Epidermal melanocyte (primary cell): ENCODE data around the gene NOL4L.

Experiments used
- DNase-seq: peaks from one replicate; pipeline ENCODE4 v3.0.0; 2011; ENCODE audit warnings: low spot score; ENCODE audit not compliant: insufficient read length

Gene NOL4L

DNA sequence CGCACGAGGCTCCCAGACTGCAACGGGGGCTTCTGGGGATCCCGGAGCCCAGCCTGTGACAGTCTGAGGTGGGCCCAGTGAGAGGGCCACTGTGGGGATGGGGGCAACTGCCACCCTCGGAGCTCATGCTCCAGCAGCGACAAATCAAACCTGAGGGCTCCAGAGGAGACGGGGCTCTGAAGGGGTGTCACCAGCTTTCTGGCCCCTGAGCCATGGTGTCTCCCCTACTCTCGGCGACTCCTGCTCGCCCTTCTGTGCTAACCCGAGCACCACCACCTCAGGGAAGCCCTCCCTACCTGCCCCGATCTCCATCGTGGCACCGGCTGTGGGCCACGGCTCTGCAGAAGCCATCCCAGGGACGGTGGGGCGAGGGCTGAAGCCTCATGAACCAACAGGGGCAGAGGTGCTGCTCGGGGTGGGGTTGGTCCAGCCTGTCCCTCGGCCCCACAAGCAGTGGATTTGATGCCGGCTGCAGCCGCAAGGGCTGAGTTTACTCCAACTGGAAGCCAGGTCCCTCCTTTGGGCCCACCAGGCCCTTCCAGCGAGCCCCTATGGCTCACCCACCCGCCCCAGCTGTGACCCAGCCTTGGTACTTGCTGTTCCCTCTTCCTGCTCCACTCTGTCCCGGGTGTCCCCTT lies 124.3 kb downstream of the NOL4L start:
- no peak for DNase-seq

DNA sequence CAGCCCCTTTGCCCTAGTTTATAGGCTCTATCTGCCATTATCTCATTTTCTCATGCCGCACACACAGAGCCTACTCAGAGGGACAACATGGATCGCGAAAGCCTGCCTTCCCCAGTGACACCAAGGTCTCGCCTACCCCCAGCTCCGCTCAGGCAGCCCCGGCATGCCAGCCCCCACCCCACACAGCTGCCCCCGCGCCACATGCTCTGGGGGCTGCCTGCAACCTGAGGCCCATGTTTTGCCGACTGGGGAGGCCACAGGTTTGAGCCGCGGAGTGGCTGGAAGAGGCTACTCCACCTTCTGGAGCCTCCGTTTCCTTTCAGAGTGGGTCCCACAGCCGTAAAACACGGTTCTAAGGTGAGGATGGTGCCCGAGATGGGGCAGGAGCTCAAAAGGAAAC lies 124.9 kb downstream of the NOL4L start:
- no peak for DNase-seq

DNA sequence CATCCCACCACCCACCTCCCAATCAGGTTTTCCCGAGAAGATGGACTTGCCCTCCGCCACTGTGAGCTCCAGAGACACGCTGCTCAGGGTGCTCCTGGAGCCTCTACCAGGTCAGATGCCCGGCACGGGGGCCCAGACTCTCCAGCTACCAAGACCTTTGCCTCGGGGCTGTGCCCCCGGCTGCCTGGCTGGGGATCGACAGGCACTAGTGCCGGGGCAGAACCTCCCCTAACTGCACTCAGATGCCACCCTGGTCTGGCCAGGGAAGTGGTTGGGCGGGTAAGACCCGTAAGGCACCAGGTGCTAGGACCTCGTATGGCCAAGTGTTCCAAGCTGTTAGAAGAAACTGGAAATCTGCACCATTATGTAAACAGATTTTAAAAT lies 126.3 kb downstream of the NOL4L start:
- DNase-seq = no peak

DNA sequence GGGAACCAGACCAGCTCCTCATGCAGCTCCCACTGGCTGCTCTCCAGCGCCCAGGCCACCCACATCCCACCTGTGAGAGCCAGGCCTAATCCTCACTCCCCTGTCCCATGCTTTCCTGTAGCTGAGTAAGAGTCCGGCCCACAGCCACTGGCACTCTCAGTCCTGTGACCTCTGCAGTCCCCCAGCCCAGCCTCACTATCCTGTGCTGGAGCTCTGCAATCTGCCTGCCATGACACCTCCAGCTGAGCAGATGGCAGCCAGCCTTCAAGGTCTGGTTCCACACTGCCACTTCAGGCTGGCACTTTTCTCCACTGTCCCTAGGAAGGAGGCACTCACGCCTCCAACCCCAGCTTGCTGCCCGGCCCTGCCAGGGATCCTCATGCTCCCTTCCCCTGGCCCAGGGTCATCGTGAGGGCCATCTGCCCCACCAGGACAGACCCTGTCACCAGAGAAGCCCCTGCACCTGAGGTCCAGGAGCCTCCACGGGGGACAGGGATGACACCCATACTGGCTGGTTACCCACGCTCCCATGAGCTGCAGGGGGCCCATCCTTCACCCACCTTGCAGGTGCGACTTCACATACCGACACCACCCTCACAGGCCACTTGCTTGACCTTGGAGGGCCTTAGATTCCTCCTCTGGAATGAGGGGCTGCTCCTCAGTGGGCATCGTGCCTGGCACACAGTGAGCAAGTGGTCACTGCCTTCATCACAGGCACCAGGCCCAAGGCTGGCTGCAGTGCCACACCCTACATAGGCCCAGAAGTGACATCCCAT lies 126.9 kb downstream of the NOL4L start:
- DNase-seq = no peak

DNA sequence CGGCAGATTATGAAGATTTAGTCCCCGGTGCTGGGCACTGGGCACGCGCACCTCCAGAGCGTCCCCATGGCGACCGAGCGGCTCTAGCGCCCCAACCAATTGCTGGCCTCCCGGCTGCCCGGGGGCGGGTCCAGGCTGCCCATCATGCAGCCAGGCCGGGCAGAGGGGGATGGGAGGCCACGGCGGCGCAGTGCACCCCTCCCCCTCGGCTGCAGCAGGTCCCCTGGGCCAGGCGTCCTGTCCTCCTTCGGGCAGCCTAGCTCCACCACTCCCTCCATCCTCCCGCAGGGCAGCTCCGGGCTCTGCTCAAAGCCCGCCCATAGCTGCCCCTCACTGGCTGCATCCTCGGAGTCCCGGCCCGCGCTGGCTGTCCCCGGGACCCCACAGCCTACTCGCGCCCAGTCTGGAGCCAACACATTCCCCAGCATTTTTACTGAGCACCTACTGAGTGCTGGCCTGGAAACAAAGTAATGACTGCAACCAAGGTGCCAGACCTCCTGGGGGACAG lies 127.6 kb downstream of the NOL4L start:
- DNase-seq = peak; percentile 90

DNA sequence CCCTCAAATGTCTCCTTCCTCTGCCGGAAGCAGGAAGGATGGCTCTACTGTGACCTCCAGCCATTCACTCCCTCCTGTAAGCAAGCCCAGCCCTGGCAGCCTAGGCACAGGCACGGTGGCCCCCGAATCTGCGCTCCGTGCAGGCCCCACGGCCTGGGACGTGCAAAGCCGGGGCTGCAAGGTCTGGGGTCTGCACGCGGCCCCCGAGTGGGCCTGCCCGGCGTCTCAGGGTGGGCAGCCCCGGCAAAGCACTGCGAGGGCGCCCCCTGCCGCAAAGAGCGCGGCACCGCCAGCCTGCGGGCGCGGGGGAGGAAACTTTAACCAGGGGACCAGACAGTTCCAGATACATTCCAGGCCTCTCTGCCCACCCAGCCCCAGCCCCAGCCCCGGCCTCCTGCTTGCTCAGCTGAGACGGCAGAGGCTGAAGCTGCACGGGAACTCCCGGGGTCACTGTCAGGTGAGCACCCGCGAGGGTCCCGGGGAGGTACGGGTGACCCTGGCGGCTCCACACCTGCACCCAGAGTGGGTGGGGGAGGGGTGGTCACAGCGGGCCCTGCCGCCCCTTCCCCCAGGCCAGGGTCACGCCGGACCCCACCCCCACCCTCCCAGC lies 128.2 kb downstream of the NOL4L start:
- DNase-seq = peak; percentile 77

DNA sequence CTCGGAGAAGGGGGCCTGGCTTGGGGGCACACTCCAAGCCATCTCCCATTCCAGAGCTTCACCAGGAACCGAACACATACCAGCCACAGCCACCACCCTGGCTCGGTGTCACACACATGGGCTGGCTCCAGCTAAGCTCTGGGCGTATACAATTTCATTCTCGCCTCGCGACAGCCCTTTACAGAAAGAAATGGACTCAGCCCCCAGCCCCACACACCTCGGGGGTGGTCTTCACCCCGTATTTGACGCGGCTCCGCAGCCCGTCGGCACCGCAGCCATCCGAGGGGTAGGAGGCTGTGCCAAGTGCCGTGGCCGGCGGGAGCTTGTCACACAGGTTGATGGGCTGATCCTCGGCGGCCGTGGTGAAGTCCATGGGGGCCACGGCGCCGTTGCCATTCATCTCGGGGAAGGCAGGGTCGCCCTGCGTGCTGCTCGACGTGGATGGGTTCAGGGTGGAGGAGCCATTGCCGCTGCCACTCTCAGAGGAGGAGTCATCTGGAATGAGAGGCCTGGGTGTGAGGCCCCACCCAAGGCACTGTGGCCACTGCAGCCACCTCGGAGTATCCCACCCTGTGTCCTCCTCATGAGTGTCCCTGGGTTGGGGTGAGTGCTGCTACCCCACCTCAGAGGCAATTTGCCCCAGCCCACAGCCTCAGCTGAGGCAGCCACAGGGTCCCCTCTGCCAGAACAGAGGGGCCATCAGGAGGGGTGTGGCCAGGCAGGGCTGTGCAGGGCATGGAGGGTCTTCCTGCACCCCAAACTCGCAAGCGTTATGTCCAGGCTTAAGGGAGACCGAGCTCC lies 129.0 kb downstream of the NOL4L start:
- DNase-seq = no peak

DNA sequence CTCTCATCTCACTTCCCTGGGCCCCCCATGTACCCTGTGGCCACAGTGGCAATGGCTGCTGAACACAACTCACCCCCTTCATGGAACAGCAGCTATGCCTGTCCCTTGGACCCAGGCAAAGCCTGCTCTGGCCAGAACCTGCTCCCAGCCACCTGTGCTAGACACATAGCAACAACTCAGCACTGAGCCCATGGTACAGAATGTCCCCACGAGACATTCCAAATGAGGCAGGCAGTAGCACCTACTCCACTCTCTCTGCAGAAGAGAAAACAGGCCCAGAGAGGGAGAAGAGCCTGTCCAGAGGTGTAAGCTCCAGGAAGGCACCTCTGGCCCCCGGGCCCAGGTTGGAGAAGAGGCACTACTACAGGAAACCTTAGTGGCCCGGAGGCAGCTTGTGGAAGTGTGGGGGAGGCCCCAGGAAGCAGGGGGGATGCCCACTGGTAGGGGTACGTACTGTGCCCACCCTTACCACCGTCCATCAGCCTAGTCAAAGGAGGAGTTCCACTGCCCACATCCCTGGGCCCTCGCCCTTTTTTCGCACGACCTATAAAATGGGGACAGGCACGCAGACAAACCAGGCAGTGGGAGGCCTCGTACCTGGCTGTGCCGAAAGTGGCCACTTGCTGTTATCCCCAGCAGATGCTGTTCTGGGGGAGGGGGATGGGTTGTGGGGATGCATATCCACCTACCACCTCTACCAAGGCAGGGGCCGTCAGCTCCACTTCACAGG lies 129.8 kb downstream of the NOL4L start:
- no peak for DNase-seq

DNA sequence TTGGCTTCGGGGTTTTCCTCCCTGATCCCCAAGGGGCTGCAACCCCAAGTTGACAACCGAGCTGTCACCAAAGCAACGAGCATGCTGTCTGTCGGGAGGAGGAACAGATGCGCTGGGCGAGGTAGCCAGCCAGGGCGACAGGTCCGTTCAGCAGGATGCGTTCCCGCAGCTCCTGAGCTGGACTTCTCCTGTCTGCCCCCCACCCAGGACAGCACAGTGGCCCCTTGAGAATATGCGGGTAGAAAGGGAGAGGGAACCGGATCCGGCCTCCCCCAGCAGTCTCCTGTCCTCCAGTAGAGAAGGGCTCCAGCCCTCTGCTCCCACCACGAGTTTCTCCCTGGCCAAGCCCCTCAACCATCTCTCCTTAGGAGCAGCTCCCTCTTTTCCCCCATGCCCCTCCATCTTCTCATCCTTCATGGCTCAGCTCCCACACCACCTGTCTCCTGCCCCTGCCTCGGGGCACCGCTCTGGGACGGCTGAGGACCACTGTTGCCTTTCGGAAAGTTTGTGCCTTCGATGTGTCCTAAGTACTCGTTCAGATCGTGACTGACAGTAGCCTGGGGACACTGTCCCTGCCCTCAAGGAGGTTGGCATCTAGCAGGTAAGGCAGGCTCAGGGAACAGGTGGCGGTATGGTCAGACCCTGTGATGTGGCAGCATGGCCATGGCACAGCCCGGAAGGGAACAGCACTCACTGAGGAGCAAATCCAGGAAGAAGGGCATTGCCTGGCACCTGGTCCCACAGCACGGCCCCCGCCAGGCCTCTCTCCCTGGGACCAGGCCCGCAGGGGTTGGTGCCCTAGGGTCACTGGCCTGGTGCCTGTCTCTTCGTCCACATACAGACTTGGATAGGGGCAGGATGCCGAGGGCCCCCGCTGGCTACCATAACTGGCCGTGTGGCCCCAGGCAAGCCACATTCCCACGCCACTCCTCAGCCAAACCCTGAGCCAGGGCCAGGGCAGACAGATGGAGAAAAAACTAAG lies 130.7 kb downstream of the NOL4L start:
- DNase-seq = no peak

DNA sequence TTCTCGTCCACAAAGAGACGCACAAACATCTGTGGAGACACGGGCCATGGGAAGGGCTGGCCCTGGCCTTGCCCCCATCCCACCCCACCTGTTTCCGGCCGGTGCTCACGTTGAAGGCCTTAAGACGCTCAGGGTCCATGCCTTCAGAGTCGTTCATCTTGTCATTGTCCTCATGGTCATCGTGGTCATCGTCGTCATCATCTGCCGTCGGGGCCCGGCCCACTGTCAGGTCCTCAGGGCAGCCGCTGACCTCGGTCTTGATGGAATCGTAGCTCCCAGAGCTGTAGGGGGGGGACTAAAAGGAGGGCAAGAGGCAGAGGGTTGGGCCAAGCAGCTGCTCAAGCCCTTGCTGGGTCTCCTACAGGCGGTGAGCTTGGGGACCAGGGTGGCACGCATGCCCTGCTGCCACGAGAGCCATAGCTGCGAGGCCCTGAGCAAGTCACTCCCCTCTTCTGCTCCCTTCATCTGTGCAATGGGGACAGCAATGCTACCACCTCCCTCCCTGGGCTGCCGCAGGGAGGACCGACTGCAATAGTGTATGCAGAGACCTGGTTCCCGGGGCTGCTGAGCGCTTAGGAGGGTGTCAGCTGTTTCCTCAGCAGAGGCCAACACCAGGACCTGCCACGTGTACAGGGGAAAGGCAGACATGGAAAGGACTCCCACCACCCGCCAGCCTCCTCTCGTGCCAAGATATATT lies 131.5 kb downstream of the NOL4L start:
- DNase-seq = no peak

DNA sequence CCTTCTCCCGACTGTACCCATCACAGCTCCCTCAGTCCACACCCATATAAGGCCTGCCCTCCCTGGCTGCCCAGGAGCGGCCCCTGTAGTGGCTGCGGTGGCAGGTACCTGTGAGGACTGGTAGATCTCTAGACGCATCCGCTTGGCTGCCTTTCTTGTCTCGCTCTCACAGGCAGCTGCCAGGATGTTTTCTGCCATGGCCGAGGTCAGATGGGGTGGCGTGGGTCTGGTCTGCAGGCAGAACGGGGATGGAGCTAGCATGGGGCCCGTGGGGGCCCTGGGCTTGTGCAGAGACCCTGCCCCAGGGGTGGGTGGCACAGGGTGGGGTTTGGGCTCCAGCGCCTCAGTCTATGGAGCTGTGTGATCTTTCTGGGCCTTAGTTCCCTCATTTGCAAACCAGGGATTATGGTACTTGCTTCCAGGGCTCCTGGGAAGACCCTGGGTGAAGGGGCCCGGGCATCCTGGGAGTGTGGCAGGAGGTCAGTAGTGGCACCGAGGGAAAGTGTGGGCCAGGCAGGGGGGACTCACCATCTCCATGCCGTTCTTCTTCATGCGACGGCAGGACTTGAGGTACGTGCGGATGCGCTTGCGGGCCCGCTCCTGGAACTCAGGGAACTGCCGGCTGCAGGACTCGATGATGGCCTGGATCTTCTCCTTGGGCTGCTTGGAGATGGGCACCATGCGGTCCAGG lies 132.2 kb downstream of the NOL4L start:
- DNase-seq = no peak

DNA sequence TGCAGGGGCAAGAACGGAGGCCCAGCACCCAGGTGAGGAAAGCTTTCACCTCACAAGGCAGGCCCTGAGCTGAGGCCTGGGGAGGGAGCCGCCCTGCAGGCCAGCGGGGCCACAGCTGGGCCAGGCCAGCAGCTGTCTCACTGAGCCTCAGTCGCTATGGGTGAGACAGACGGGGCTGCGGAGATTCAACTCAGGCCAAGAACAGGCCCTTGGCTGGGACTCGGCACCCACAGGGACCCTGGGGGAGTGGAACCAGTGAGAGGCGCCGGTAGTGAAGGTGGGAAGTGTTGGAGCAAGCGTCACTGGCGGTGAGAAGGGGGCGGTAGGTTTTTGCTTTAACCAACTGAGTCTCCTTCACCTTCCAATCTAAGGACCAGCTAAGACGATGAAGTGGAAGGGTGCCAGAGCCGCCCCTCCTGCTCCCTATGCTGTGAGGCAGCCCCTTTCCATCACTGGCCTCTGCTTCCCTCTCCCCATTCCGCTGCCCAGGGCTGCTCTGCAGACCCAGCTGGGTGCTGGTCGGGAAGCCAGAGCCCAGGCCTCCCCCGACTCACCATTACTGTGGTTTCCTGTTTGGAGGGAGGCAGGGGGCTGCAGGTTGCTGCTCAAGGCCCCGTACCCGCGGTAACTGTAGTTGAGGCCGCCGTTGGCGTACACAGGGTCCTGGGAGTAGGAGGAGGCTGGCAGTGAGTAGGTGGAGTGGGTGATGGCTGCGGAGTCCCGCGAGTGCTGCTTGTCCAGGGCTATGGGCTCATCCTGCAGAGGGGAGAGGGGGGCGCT lies 133.3 kb downstream of the NOL4L start:
- DNase-seq = no peak

DNA sequence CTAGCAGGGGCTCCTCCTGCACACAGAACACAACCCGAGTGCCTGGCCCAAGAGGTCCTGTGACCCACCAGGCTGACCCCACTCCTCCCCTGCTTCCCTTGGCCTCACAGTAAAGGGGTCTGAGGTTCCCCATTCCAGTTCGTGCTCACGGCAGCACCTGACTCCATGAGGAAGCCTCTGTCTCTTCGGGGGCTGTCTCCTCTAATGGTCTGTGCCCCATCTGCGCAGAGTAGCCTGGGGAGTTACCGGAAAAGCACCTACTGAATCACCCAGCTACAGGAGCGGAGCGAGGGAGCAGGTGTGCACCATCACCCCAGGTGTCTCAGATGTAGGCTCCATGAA lies 133.8 kb downstream of the NOL4L start:
- DNase-seq = no peak

DNA sequence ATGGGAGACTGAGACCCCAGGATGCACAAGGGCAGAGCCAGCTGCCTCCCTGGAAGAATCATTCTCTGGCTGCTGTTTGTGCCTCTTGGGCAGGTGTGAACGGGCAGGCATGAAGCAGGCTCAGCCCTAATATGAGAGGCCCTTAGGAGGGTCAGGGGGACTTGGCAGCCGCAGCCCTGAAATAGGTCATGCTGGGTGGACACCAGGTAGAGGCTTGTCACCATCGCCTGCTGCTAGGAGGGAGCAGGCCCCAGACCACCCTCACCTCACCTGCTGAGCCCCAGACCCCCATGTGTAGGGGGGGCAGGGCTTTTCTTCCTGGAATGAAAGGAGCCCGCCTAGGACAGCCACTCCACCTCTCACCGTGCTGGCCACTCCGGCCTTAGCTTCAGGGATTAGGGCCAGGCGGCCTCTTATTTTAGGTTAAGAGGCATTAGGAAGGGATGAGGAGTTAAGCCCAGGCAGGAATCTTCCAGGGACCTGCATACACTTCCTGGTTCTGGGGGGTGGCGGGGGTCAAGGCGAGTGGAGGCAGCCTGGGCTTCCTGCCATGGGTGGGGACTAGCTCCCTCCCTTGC lies 134.6 kb downstream of the NOL4L start:
- DNase-seq = no peak

DNA sequence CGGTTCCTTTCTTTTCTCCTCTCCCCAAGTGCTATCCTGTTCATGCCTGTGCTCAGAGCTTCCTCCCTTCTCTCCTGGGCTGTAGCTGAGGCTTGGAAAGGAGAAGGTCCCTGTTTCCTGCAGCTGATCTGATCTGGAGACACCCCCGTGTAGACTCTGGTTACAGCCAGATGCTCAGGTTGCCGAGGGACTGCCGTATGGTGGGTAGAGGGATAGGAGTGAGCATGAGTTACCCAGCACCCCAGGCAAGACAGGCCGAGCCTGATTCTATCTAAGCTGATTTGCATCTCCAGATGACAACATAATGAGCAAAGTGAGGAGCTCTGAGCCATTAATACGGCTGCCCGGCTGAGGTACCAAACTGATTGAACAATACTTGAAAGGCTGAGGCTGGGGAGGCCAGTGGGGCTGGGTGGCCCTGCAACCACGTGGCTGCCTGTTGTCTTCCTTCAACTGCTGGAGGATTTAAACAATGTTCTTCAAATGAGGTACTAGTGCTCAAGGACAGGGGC lies 135.2 kb downstream of the NOL4L start:
- no peak for DNase-seq

DNA sequence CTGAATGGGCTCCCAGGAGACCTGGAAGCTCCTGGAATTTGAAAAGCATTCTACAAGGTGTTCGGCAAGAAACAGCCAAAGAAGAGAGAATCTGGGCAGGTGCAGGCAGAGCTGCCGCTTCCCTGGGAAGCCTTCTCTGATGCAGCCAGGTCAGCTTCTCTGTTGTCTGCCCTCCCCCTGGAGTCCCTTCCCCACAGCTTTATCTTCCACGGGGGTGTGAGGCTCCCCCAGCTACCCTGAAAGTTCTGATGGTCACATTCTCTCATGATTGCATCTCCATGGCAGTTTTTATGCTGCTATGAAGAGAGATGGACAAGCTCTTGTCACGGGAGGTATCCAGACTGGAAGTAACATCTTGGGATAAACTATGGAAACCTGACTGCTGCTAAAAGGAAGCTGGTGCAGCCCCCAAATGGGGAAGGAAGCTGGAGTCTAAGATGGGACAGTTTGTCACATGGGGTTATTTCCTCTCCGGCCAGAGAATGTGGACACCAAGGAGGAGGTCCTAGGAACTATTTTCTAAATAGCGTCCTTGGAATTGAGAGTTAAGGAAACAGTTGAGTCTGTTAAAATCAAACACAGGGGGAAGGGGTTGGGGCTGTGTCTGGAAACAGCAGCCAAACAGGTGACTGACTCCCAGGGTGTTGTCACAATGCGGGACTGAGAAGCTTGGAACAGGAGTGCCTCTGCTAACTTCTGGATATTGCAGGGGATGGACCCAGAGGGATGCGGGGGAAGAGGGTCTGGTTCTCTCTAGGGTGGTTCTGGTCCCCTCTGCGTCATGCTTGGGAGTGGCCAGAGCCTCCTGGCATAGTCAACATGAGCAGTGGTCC lies 135.9 kb downstream of the NOL4L start:
- DNase-seq = no peak
